Inflammatory macrophage treated with lipopolysaccharide for 1 hour (primary cell): ENCODE measurements around the gene ARID3A.
"Not testable (repeated sequence)": the region's sequence is repeated elsewhere in the genome, so short reads cannot be mapped to it uniquely, and the experiment has no call there.

Experiments
- DNase-seq, 2 donors: peaks; one replicate each; pipeline ENCODE4 v3.0.0-alpha.2; 2020 to 2022

Gene ARID3A

GRCh38 chr19:925526-926322, at the start of gene ARID3A:
TSS of gene ARID3A (plus strand) at chr19:926035. CDS start at chr19:929529, 3,494 bp downstream.
- peak; percentile 66 to 82 for DNase-seq

- no peak for DNase-seq
Measured at GRCh38 chr19:876089-876488, 49.7 kb upstream of the ARID3A start.

- no peak for DNase-seq
Measured at GRCh38 chr19:876780-877314, 49.0 kb upstream of the ARID3A start.

- DNase-seq, result not testable (repeated sequence)
Measured at GRCh38 chr19:877992-878660, 47.7 kb upstream of the ARID3A start.

DNA sequence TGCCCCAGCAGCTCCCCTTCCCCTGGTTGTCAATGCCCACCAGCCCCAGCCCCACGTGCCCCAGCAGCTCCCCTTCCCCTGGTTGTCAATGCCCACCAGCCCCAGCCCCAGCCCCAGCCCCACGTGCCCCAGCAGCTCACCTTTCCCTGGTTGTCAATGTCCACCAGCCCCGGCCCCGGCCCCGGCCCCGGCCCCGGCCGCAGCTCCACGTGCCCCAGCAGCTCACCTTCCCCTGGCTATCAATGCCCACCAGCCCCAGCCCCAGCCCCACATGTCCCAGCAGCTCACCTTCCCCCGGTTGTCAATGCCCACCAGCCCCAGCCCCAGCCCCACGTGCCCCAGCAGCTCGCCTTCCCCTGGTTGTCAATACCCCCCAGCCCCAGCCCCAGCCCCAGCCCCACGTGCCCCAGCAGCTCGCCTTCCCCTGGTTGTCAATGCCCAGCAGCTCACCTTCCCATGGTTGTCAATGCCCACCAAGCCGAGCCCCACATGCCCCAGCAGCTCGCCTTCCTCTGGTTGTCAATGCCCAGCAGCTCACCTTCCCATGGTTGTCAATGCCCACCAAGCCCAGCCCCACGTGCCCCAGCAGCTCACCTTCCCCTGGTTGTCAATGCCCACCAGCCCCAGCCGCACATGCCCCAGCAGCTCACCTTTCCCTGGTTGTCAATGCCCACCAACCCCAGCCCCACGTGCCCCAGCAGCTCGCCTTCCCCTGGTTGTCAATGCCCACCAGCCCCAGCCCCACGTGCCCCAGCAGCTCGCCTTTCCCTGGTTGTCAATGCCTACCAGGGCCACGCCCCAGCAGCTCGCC, 46.9 kb upstream of the ARID3A start:
- DNase-seq, result not testable (repeated sequence)

DNA sequence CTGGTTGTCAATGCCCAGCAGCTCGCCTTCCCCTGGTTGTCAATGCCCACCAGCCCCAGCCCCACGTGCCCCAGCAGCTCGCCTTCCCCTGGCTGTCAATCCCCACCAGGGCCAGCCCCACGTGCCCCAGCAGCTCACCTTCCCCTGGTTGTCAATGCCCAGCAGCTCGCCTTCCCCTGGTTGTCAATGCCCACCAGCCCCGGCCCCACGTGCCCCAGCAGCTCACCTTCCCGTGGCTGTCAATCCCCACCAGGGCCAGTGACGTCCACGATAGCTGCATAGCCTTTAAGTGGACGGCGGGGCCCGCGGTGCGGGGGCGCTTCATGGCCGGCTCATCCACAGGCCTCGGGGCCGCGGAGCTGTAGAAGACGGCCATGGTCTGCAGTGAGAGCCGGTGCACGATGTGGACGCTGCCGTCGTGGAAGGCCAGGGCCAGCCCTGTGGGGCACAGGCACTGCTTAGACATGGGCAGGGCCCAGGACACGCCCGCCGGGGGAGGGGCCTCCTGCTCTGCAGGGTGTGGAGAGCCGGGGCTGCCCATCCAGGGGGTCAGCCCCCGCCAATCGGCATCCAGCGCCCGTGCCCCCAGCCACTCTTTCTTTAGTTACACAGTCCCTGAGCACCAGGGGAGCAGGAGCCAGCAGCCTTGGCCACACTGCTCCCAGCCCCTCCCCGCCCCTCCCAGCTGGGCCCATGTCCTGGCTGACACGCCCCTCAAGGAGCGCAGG, 46.0 kb upstream of the ARID3A start:
- no peak for DNase-seq

DNA sequence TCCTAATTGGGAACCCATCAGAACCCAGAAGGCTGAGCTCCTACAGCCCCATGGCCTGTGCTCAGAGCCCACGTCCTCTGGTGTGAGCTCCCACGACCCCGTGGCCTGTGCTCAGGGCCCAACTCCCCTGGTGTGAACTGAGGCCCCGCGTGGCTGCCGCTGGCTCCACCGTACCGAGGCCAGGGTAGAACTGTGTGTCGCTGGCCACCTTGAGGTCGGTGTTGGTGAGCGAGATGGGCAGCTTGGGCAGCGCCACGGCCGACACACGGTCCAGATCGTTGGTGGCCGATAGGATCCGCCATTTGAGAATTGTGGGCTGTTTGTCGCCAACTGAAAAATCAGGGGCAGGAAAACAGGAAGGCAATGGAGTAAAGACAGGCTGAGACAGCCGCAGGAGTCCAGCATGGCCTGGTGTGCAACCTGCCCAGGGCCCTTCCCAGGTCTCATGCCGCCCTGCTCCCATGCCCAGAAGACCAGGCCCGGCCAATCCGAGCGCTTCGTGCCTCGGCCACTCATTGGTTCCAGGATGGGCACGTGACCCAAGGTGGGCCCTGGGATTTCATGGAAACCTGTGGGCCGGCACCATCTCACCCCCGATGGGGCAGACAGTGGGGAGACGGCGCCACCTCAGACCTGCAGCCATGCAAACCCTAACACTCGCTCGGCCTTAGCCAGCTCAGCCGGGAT, 44.3 kb upstream of the ARID3A start:
- DNase-seq, result no peak

DNA sequence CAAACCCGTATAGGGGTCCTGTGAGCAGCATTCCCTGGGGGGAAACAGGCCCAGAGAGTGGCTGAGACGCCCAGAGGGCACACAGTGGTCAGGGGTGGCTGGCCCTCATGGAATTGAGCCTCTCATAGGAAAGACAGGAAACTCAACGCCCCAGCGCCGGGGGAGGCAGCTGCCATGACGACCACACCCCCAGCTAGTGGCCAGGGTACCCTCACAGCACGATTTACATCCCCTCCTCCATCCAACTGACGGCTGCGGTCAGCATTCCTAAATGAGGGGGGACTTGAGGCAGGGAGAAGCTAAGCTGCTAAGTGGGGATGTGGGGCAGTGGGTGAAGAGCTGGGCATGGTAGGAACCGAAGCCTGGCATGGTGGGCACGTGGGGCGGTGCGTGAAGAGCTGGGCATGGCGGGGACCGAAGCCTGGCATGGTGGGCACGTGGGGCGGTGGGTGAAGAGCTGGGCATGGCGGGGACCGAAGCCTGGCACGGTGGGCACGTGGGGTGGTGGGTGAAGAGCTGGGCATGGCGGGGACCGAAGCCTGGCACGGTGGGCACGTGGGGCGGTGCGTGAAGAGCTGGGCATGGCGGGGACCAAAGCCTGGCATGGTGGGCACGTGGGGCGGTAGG, 42.9 kb upstream of the ARID3A start:
- DNase-seq, result no peak

- no peak for DNase-seq
Measured at GRCh38 chr19:883661-884211, 42.1 kb upstream of the ARID3A start.

- no peak for DNase-seq
Measured at GRCh38 chr19:884420-885211, 41.2 kb upstream of the ARID3A start.

DNA sequence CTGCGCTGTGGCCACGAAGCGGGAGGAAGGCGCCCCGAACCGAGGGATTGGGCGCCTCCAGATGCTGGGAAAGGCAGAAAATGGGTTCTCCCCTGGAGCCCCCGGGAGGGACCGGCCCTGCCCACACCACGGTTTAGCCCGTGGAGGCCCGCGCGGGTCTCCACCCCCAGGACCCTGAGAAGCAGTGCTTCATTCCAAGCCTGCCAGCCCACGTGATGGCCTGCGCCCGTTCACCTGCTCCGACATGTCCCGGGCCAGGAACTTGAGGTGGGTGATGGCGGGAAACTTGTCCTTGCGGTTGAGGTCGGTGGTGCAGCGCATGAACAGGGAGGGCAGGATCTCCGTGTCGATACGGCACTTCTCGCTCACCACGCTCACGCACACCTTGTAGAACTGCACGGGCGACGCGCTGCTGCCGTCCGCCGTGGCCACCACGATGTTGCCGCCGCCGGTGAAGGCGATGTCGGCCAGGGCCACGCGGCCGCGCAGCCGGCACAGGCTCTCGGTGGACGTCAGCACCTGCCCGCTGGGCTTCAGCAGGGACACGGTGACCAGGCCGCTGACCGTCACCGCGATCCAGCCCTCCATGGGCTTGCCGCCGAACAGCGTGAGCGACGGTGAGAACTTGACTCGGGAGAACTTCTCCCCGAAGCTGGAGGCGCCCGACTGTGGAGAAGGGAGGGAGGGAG, 40.2 kb upstream of the ARID3A start:
- DNase-seq, result no peak

GRCh38 chr19:887072-887471, 38.8 kb upstream of the ARID3A start:
- no peak for DNase-seq

DNA sequence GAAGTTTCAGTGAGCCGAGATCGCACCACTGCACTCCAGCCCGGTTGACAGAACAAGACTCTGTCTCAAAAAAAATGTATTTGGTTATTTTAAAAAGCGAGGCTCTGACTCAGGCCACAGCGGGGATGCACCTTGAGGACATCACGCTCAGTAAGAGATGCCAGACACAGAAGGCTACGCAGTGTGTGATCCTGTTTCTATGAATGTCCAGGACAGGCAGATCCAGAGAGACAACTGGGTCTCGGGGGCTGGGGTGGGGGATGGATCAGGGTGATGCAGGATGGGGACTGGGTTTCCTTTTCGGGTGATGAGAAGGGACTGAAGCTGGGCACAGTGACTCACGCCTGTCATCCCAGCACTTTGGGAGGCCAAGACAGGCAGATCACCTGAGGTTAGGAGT, 38.2 kb upstream of the ARID3A start:
- no peak for DNase-seq

DNA sequence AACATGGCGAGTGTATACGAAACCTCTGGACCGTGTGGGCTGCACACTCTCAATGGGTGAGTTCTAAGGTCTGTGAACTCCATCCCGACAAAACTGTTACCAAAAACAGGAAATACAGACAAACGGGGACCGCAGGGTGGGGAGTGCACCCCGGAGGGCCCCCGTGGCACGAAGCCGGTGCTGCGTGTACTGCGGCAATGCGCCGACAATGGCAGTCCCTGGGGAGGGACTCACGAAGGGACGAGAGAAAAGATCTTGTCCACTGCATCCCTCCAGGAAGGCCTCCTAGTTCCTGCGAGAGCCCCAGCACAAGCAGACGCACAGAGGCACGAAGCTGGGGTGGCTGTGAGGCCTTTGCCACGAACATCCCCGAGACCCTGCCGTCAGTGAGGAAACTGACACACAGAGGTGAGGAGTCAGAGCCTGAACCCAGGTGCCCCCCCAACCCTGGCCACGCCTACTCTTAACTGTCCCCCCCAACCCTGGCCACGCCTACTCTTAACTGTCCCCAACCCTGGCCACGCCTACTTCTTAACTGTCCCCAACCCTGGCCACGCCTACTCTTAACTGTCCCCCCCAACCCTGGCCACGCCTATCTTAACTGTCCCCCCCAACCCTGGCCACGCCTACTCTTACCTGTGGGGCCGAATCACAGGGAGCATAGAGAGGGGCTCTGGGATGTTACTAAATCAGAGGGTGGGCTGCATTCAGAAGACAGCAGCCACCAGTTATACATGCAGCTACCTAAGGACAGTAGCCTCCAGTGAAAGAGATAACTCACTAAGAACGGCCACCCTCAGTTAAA, 37.1 kb upstream of the ARID3A start:
- DNase-seq, result no peak

DNA sequence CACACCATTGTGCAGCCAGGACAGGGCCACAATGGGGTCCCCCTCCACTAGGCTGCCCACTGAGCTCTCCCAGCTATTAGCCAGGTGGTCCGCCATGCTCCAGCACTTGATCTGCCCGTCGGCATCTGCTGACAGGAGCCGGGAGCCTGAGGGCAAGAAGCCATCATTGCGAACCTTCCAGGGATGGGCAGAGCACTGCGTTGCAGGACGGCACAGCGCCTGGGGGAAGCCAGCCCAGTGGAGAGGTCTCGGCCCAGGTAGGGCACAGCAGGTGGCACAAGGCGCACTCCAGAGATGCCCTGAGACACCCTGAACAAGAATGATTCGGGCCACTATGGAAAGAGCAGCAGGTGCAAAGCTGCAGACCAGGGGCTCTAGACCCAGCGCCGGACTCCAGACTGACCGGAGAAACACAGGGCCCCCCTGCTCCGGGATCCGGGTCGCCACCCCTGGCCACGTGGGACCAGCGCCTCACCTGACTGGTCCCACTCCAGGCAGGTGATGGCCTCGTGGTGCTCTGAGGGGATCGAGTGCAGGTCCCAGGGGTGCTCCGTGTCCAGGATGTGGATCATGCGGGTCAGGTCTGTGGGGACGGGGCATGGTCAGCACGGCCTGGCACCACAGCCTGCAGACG, 36.1 kb upstream of the ARID3A start:
- no peak for DNase-seq

- DNase-seq, result no peak
Measured at GRCh38 chr19:890831-891230, 35.0 kb upstream of the ARID3A start.

- DNase-seq, result not testable (repeated sequence)
Measured at GRCh38 chr19:891421-892200, 34.2 kb upstream of the ARID3A start.
